Activated gamma-delta T cell (primary cell): ENCODE measurements around the gene LDAH.
A peak's percentile ranks its signal among the peaks of the same experiment; 100 is the strongest.

Experiments
- DNase-seq: peaks from one replicate; lab custom pipeline; 2025; lab: John Stamatoyannopoulos, UW

The LDAH gene

GRCh38 chr2:20652141-20652540, 170.8 kb downstream of the LDAH start:
- DNase-seq = no peak

GRCh38 chr2:20651731-20652099, 171.2 kb downstream of the LDAH start:
- no peak for DNase-seq

GRCh38 chr2:20650877-20651730, 171.8 kb downstream of the LDAH start, which contains the start of gene HS1BP3:
TSS of gene HS1BP3 (minus strand) at chr2:20651098. CDS start at chr2:20651063, 35 bp downstream.
- peak; percentile 91 for DNase-seq

GRCh38 chr2:20650393-20650876, 172.5 kb downstream of the LDAH start:
- DNase-seq = no peak

- DNase-seq = no peak
Measured at GRCh38 chr2:20649976-20650375, 172.9 kb downstream of the LDAH start.

GRCh38 chr2:20649576-20649975, 173.3 kb downstream of the LDAH start:
- DNase-seq = no peak

GRCh38 chr2:20648831-20649230, 174.1 kb downstream of the LDAH start:
- DNase-seq = no peak

- no peak for DNase-seq
Measured at GRCh38 chr2:20648206-20648605, 174.7 kb downstream of the LDAH start.

GRCh38 chr2:20647738-20648137, 175.2 kb downstream of the LDAH start:
- DNase-seq = no peak

- DNase-seq = no peak
Measured at GRCh38 chr2:20647211-20647610, 175.7 kb downstream of the LDAH start.

GRCh38 chr2:20646446-20646845, 176.5 kb downstream of the LDAH start:
- DNase-seq = no peak

- no peak for DNase-seq
Measured at GRCh38 chr2:20645761-20646160, 177.1 kb downstream of the LDAH start.

- DNase-seq = no peak
Measured at GRCh38 chr2:20645301-20645701, 177.6 kb downstream of the LDAH start.

- no peak for DNase-seq
Measured at GRCh38 chr2:20643826-20644225, 179.1 kb downstream of the LDAH start.

- no peak for DNase-seq
Measured at GRCh38 chr2:20643060-20643459, 179.8 kb downstream of the LDAH start.

GRCh38 chr2:20642055-20642971, 180.6 kb downstream of the LDAH start:
- DNase-seq = peak; percentile 57

GRCh38 chr2:20641123-20641985, 181.5 kb downstream of the LDAH start:
- no peak for DNase-seq

- no peak for DNase-seq
Measured at GRCh38 chr2:20640411-20641122, 182.3 kb downstream of the LDAH start.

GRCh38 chr2:20638646-20639430, 184.1 kb downstream of the LDAH start:
- DNase-seq = no peak

- DNase-seq = no peak
Measured at GRCh38 chr2:20638014-20638413, 184.9 kb downstream of the LDAH start.
